ENCODE results near the gene LRRC49.

GRCh38 chr15:71096676-71097075 lies 204.1 kb downstream of the LRRC49 start:
- no peak for TF ChIP-seq CTCF (IDR thresholded peaks at IDR 0.05)
- TF ChIP-seq POLR2A (IDR thresholded peaks at IDR 0.05): no peak
